Measurements from ENCODE around the gene EHBP1L1.
"Not testable (repeated sequence)": the region's sequence is repeated elsewhere in the genome, so short reads cannot be mapped to it uniquely, and the experiment has no call there.

EHBP1L1 gene

GRCh38 chr11:65560555-65561418 is 15.1 kb upstream of the EHBP1L1 start:
- TF ChIP-seq CTCF (IDR thresholded peaks at IDR 0.05; ENCODE audit: extremely low read depth, insufficient read depth, missing control alignments): no peak
- DNase-seq (ENCODE audit: low spot score): no peak
- in situ Hi-C loops (cut with MboI; ENCODE audit: low pct_unique_long_range_greater_than_20kb, low sequenced_read_pairs, unreplicated experiment): no loop called here

- no peak for DNase-seq (ENCODE audit: low spot score)
- in situ Hi-C loops (cut with MboI; ENCODE audit: low pct_unique_long_range_greater_than_20kb, low sequenced_read_pairs, unreplicated experiment): no loop called here
- no peak for TF ChIP-seq CTCF (IDR thresholded peaks at IDR 0.05; ENCODE audit: extremely low read depth, insufficient read depth, missing control alignments)
Measured at GRCh38 chr11:65562020-65562419, 13.8 kb upstream of the EHBP1L1 start.

GRCh38 chr11:65562788-65563187 is 13.1 kb upstream of the EHBP1L1 start:
- TF ChIP-seq CTCF (IDR thresholded peaks at IDR 0.05; ENCODE audit: extremely low read depth, insufficient read depth, missing control alignments): no peak
- in situ Hi-C loops (cut with MboI; ENCODE audit: low pct_unique_long_range_greater_than_20kb, low sequenced_read_pairs, unreplicated experiment): no loop called here

GRCh38 chr11:65563601-65564000 is 12.3 kb upstream of the EHBP1L1 start:
- no peak for TF ChIP-seq CTCF (IDR thresholded peaks at IDR 0.05; ENCODE audit: extremely low read depth, insufficient read depth, missing control alignments)
- no peak for DNase-seq (ENCODE audit: low spot score)
- in situ Hi-C loops (cut with MboI; ENCODE audit: low pct_unique_long_range_greater_than_20kb, low sequenced_read_pairs, unreplicated experiment): no loop called here

More at GRCh38 chr11:65562788-65563187, 13.1 kb upstream of the EHBP1L1 start:
- no peak for DNase-seq (ENCODE audit: low spot score)

GRCh38 chr11:65564879-65565559 is 10.8 kb upstream of the EHBP1L1 start:
- DNase-seq (ENCODE audit: low spot score); in situ Hi-C loops (cut with MboI; ENCODE audit: low pct_unique_long_range_greater_than_20kb, low sequenced_read_pairs, unreplicated experiment): not testable (repeated sequence)

GRCh38 chr11:65565624-65566453 is 10.0 kb upstream of the EHBP1L1 start:
- no peak for TF ChIP-seq CTCF (IDR thresholded peaks at IDR 0.05; ENCODE audit: extremely low read depth, insufficient read depth, missing control alignments)
- no peak for DNase-seq (ENCODE audit: low spot score)
- in situ Hi-C loops (cut with MboI; ENCODE audit: low pct_unique_long_range_greater_than_20kb, low sequenced_read_pairs, unreplicated experiment): no loop called here

Data from GM13977 (cell line).